K562 (cell line): ENCODE data around the gene USP2. TPM values are rescaled to one million over a fixed set of nuclear protein-coding genes. Genes with fewer than 3 reads are reported as not detected.
A peak's percentile ranks its signal among the peaks of the same experiment; 100 is the strongest.

Source experiments
- ARNT ChIP-seq, 2 experiments: fragments of 450-650 bp; IDR thresholded peaks; 2 replicates each; pipeline ENCODE4 v1.6.1; 2016; ENCODE audit warnings: mild to moderate bottlenecking in 1 of 2
- CHAMP1 ChIP-seq: fragments of 450-650 bp; IDR thresholded peaks from 2 replicates; pipeline ENCODE4 v1.6.1; 2016; ENCODE audit warnings: mild to moderate bottlenecking
- CHCHD3 ChIP-seq: fragments of 250-450 bp; sonication (Bioruptor Pico); IDR thresholded peaks from 2 replicates; pipeline ENCODE4 v2.1.2; 2022; ENCODE audit warnings: mild to moderate bottlenecking
- ELF4 ChIP-seq: fragments of 450-650 bp; formaldehyde crosslinking; IDR thresholded peaks from 2 replicates; pipeline ENCODE4 v1.4.0; 2022; ENCODE audit warnings: missing genetic modification characterization
- ETS1 ChIP-seq: conservative IDR thresholded peaks from 2 replicates; pipeline ENCODE4 v1.6.1; 2011; ENCODE audit warnings: low read depth, mild to moderate bottlenecking, low read length; ENCODE audit not compliant: control insufficient read depth
- ETV1 ChIP-seq: fragments of 450-650 bp; conservative IDR thresholded peaks from 2 replicates; pipeline ENCODE4 v1.6.1; 2016; ENCODE audit warnings: missing genetic modification characterization, control low read depth, low read depth, missing compliant biosample characterization
- GTF2E2 ChIP-seq: fragments of 200-800 bp; sonication (Bioruptor generic); IDR thresholded peaks from 2 replicates; pipeline ENCODE4 v1.6.1; 2016; ENCODE audit warnings: missing genetic modification characterization, missing compliant biosample characterization
- HDGF ChIP-seq: fragments of 450-650 bp; IDR thresholded peaks from 2 replicates; pipeline ENCODE4 v1.6.1; 2016
- HLTF ChIP-seq: fragments of 450-650 bp; IDR thresholded peaks from 2 replicates; pipeline ENCODE4 v1.6.1; 2016
- JUNB ChIP-seq: fragments of 450-650 bp; formaldehyde crosslinking; conservative IDR thresholded peaks from 2 replicates; pipeline ENCODE4 v1.4.0; 2020; ENCODE audit warnings: mild to moderate bottlenecking
- KAT7 ChIP-seq: sonication (generic); formaldehyde crosslinking; IDR thresholded peaks from 2 replicates; pipeline ENCODE4 v1.8.0; 2022; ENCODE audit warnings: missing genetic modification reagents, mild to moderate bottlenecking, borderline replicate concordance
- NFIC ChIP-seq: fragments of 450-650 bp; IDR thresholded peaks from 2 replicates; pipeline ENCODE4 v1.6.1; 2017; ENCODE audit warnings: mild to moderate bottlenecking, inconsistent platforms
- PKNOX1 ChIP-seq: fragments of 450-650 bp; IDR thresholded peaks from 2 replicates; pipeline ENCODE4 v1.6.1; 2016
- PRDM10 ChIP-seq: fragments of 450-650 bp; IDR thresholded peaks from 2 replicates; pipeline ENCODE4 v1.6.1; 2018; ENCODE audit not compliant: partially characterized antibody
- ZBTB12 ChIP-seq: fragments of 250-450 bp; sonication (Bioruptor Pico); IDR thresholded peaks from 2 replicates; pipeline ENCODE4 v1.4.0; 2020
- ZBTB7A ChIP-seq: IDR thresholded peaks from 2 replicates; pipeline ENCODE4 v1.6.1; 2011; ENCODE audit warnings: low read depth, mild to moderate bottlenecking, low read length, moderate library complexity, borderline replicate concordance; ENCODE audit not compliant: control insufficient read depth
- ZNF134 ChIP-seq: fragments of 250-450 bp; sonication (Bioruptor Pico); conservative IDR thresholded peaks from 2 replicates; pipeline ENCODE4 v1.4.0; 2020
- ZNF644 ChIP-seq: fragments of 200-800 bp; sonication (Bioruptor generic); IDR thresholded peaks from 2 replicates; pipeline ENCODE4 v1.6.1; 2016; ENCODE audit warnings: low read depth, missing genetic modification characterization, missing compliant biosample characterization
- polyA plus RNA-seq, 8 experiments: library from polyadenylated mRNA; depleted of rRNA in 4 of 8; stranded (reverse) in 5 of 8; unstranded in 3 of 8; fragments of >200 nt; fragmentation: Nextera tagmentation in 2 of 8; fragmentation: Illumina TruSeq in 1 of 8; extraction: Ambion mirVana in 2 of 8; extraction: Trizol in 1 of 8; gene quantifications; 2 replicates each; pipeline versions ENCODE4 v1.2.1 to v1.2.3, GENCODE V29; 2011 to 2014; ENCODE audit warnings: inconsistent platforms in 1 of 8, missing spikeins in 1 of 8
- total RNA-seq, 7 experiments: library from RNA; depleted of rRNA in 6 of 7; stranded (reverse); fragments of >200 nt in 6 of 7; fragmentation: Illumina TruSeq in 2 of 7; extraction: Trizol in 2 of 7; gene quantifications; 2 replicates each; pipeline versions ENCODE4 v1.2.1 to v1.2.3, GENCODE V29; 2011 to 2021; ENCODE audit warnings: low replicate concordance in 1 of 7

The USP2 gene
- total and polyA plus RNA-seq, 9 of the 15 experiments (the other 6 are each of a cell fraction or from before 2014, with no cell fraction given): 2.8 to 16.9 (median 3.9) TPM

GRCh38 chr11:119319700-119320239 is 61.7 kb downstream of the USP2 start (continued):
- no peak for TF ChIP-seq JUNB (CRISPR knock-in tag)
- peak; percentile 86 for TF ChIP-seq ZNF134 (CRISPR knock-in tag)
- no peak for TF ChIP-seq PKNOX1
- TF ChIP-seq ELF4: no peak
- peak; percentile 73 for TF ChIP-seq NFIC
- TF ChIP-seq KAT7: no peak
- TF ChIP-seq HDGF: no peak
- peak; percentile 39 for TF ChIP-seq PRDM10
- TF ChIP-seq ARNT (IDR thresholded peaks at IDR 0.05): peak; percentile 28 to 87; a peak in 1 of 4 replicates
- peak; percentile 6; the same call in 1 of the 2 replicates for TF ChIP-seq ETS1
- no peak; the same call in 1 of the 2 replicates for TF ChIP-seq GTF2E2 (tag)
- TF ChIP-seq ETV1 (tag): peak; percentile 84
- no peak for TF ChIP-seq CHAMP1
- TF ChIP-seq HLTF: no peak
- TF ChIP-seq ZNF644 (tag): no peak
- no peak for TF ChIP-seq ZBTB7A
- TF ChIP-seq ZBTB12 (CRISPR knock-in tag): no peak
- TF ChIP-seq CHCHD3 (CRISPR knock-in tag): no peak
